B cell (primary cell): ENCODE measurements around the gene TWIST2. TPM values are rescaled to one million over a fixed set of nuclear protein-coding genes. Genes with fewer than 3 reads are reported as not detected.

Experiments used
- ATAC-seq: fragments of 200-7000 bp; cut with Tn5 transposase; one replicate; pipeline ENCODE4 v1.10.0; 2021; ENCODE audit warnings: low read depth, mild to moderate bottlenecking, moderate number of reproducible peaks, moderate library complexity
- CTCF ChIA-PET: fragments of 350-600 bp; sonication (Branson Sonifier 250); formaldehyde crosslinking; loops from one replicate; lab custom pipeline; 2021; ENCODE audit warnings: antibody characterized with exemption, inconsistent platforms; lab: Charles Lee
- POLR2A ChIA-PET: fragments of 350-600 bp; sonication (Branson Sonifier 250); formaldehyde crosslinking; loops from one replicate; lab custom pipeline; 2021; ENCODE audit warnings: antibody characterized with exemption; lab: Charles Lee
- DNase-seq: peaks from one replicate; pipeline ENCODE4 v3.0.0; 2013
- H2AFZ ChIP-seq: 2 replicates; pipeline ENCODE4 v1.6.1; 2012; ENCODE audit warnings: mild to moderate bottlenecking, low read depth, low read length; ENCODE audit not compliant: insufficient read depth, poor library complexity, severe bottlenecking
- H3K27ac ChIP-seq, 2 donors: 1 replicate in 1 of 2; 2 replicates in 1 of 2; pipeline ENCODE4 v1.5.1; 2012 to 2013; ENCODE audit warnings: low read length in 2 of 2, mild to moderate bottlenecking in 2 of 2, moderate library complexity in 1 of 2
- H3K27me3 ChIP-seq, 4 experiments: fragments of 200-600 bp in 1 of 4; sonication (generic) in 1 of 4; replicated peaks in 1 of 4; 1 replicate in 2 of 4; 2 replicates in 2 of 4; pipeline versions ENCODE4 v1.6.1 to v1.7.0; 2013 to 2016; ENCODE audit warnings: low read length in 3 of 4, mild to moderate bottlenecking in 2 of 4, mixed read lengths in 1 of 4, moderate library complexity in 1 of 4; ENCODE audit not compliant: insufficient read depth in 4 of 4, control insufficient read depth in 3 of 4; ENCODE audit errors: control extremely low read depth in 1 of 4
- H3K36me3 ChIP-seq, 2 experiments: replicated peaks in 1 of 2; 1 replicate in 1 of 2; 2 replicates in 1 of 2; pipeline versions ENCODE4 v1.6.1 to v1.7.1; 2013; ENCODE audit warnings: low read length in 1 of 2; ENCODE audit not compliant: insufficient read depth in 2 of 2, control insufficient read depth in 1 of 2; ENCODE audit errors: control extremely low read depth in 1 of 2, extremely low read depth in 1 of 2
- H3K4me1 ChIP-seq, 2 donors: fragments of 200-600 bp in 1 of 2; sonication (generic) in 1 of 2; 1 replicate in 1 of 2; 2 replicates in 1 of 2; pipeline versions ENCODE4 v1.5.1 to v1.6.1; 2013 to 2017; ENCODE audit warnings: low read length in 2 of 2; ENCODE audit not compliant: control insufficient read depth in 2 of 2, insufficient read depth in 2 of 2
- H3K4me2 ChIP-seq: replicated peaks from 2 replicates; pipeline ENCODE3; 2012; ENCODE audit warnings: mild to moderate bottlenecking, low read depth, low read length; ENCODE audit not compliant: poor library complexity, severe bottlenecking
- H3K4me3 ChIP-seq, 5 experiments: fragments of 200-600 bp in 1 of 5; sonication (generic) in 1 of 5; 1 replicate in 3 of 5; 2 replicates in 2 of 5; pipeline versions ENCODE4 v1.5.1 to v1.7.0; 2011 to 2016; ENCODE audit warnings: low read length in 4 of 5, mild to moderate bottlenecking in 4 of 5, low read depth in 2 of 5, control low read depth in 1 of 5, moderate library complexity in 1 of 5; ENCODE audit not compliant: insufficient read depth in 1 of 5; ENCODE audit errors: control extremely low read depth in 1 of 5, extremely low read depth in 1 of 5
- H3K79me2 ChIP-seq: fragments of 200-600 bp; sonication (generic); one replicate; pipeline ENCODE4 v1.6.0; 2016; ENCODE audit warnings: low read length; ENCODE audit not compliant: control insufficient read depth, insufficient read depth
- H3K9ac ChIP-seq: fragments of 200-600 bp; sonication (generic); 2 replicates; pipeline ENCODE4 v1.6.1; 2017; ENCODE audit warnings: mild to moderate bottlenecking, low read length, moderate library complexity
- H3K9me3 ChIP-seq, 3 donors: one replicate each; pipeline versions ENCODE4 v1.6.1 to v1.7.1; 2013; ENCODE audit warnings: low read length in 2 of 3; ENCODE audit not compliant: control insufficient read depth in 2 of 3, insufficient read depth in 1 of 3; ENCODE audit errors: control extremely low read depth in 1 of 3
- H4K20me1 ChIP-seq: 2 replicates; pipeline ENCODE4 v1.6.0; 2012; ENCODE audit warnings: mild to moderate bottlenecking, low read length; ENCODE audit not compliant: insufficient read depth, control insufficient read depth, poor library complexity, severe bottlenecking
- H3K27ac Mint-ChIP-seq: one replicate; pipeline ENCODE4 v1.8.0; 2021; ENCODE audit warnings: mixed read lengths
- H3K27me3 Mint-ChIP-seq: one replicate; pipeline ENCODE4 v1.8.0; 2021; ENCODE audit warnings: mixed read lengths
- H3K4me1 Mint-ChIP-seq: one replicate; pipeline ENCODE4 v1.8.0; 2021; ENCODE audit warnings: mixed read lengths
- H3K4me3 Mint-ChIP-seq: one replicate; pipeline ENCODE4 v1.8.0; 2021; ENCODE audit warnings: mixed read lengths
- H3K9me3 Mint-ChIP-seq: one replicate; pipeline ENCODE4 v1.8.0; 2022; ENCODE audit warnings: mixed read lengths; ENCODE audit not compliant: insufficient read depth
- EZH2 ChIP-seq: IDR thresholded peaks from 2 replicates; pipeline ENCODE4 v1.6.1; 2012; ENCODE audit warnings: borderline replicate concordance, low read depth, mild to moderate bottlenecking, moderate library complexity, low read length; ENCODE audit not compliant: insufficient read depth, poor library complexity, severe bottlenecking
- WGBS: methylation state at CpG from one replicate; pipeline ENCODE4 v1.1.5; 2013; ENCODE audit warnings: missing lambda C conversion rate; ENCODE audit not compliant: insufficient coverage; 5-methylcytosine and 5-hydroxymethylcytosine counted together
- intact Hi-C: fragments of 100-400 bp; cut with micrococcal nuclease; formaldehyde crosslinking; loops from one replicate; pipeline ENCODE4 v1.10.0; 2022
- polyA plus RNA-seq: library from polyadenylated mRNA; depleted of rRNA; stranded (reverse); fragments of >200 nt; gene quantifications from 2 replicates; pipeline ENCODE4 v1.2.3, GENCODE V29; 2012
- total RNA-seq, 2 donors: library from RNA; stranded (reverse); fragments of 120-200 nt in 1 of 2; gene quantifications; 1 replicate in 1 of 2; 2 replicates in 1 of 2; pipeline versions ENCODE4 v1.2.3 to v1.2.4, GENCODE V29; 2013 to 2022
- TF ChIP-seq, protein P1 (sequence below): fragments of 200-600 bp; IDR thresholded peaks from one replicate; pipeline ENCODE4 v1.8.0; 2022; ENCODE audit warnings: antibody characterized with exemption, mild to moderate bottlenecking

TWIST2 gene
- total and polyA plus RNA-seq, 2 donors (not counting 1 experiment from before 2014, with no cell fraction given): 0.07 TPM; not detected in 1

DNA sequence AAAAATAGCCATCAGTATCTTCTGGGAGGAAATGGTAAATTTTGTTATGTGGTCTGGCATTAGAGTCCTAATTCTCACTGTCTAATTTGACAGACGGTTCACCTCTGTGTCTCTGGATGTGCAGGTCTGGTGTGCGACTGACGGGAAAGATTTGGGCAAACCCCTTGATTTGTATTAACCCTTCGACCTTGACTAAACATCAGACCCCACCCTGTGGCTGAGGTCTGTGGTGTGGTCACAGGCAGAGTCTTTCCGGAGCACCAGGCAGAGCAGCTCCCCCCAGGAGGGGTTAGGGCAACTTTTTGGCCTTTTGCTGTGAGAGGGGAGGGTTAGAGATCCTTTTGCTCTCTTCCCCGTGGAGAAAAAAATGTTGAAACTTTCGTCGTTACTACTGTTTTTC, 6.4 kb downstream of the TWIST2 start:
- no peak overlapping the region for H3K27ac ChIP-seq
- ChIA-PET CTCF (no interaction called here), POLR2A (no interaction called here)
- DNase-seq (no peak), ATAC-seq (no peak)
- Mint-ChIP-seq H3K9me3 (no peaks in the 10 kb centered on the region), H3K27me3 (peaks cover 36% of the 10 kb centered on the region), H3K4me1 (no peaks in the 10 kb centered on the region), H3K27ac (no peak overlapping the region), H3K4me3 (no peak overlapping the region)
- WGBS: 63% methylated on average over 3 of the region's 8 CpGs
- no peak overlapping the region for H3K4me2 ChIP-seq
- no peak for TF ChIP-seq EZH2
- TF ChIP-seq, protein P1, sequence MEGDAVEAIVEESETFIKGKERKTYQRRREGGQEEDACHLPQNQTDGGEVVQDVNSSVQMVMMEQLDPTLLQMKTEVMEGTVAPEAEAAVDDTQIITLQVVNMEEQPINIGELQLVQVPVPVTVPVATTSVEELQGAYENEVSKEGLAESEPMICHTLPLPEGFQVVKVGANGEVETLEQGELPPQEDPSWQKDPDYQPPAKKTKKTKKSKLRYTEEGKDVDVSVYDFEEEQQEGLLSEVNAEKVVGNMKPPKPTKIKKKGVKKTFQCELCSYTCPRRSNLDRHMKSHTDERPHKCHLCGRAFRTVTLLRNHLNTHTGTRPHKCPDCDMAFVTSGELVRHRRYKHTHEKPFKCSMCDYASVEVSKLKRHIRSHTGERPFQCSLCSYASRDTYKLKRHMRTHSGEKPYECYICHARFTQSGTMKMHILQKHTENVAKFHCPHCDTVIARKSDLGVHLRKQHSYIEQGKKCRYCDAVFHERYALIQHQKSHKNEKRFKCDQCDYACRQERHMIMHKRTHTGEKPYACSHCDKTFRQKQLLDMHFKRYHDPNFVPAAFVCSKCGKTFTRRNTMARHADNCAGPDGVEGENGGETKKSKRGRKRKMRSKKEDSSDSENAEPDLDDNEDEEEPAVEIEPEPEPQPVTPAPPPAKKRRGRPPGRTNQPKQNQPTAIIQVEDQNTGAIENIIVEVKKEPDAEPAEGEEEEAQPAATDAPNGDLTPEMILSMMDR: no peak
- H3K27me3 ChIP-seq: peaks cover 0 to 8% (median 2%) of the 10 kb centered on the region in 4 experiments
- H3K36me3 ChIP-seq: no peaks in the 10 kb centered on the region
- no peak overlapping the region for H2AFZ ChIP-seq
- no peak overlapping the region for H3K4me3 ChIP-seq
- no peak overlapping the region for H3K9ac ChIP-seq
- intact Hi-C loops: no loop called here
- H4K20me1 ChIP-seq: no peaks in the 10 kb centered on the region
- no peaks in the 10 kb centered on the region for H3K4me1 ChIP-seq
- H3K79me2 ChIP-seq: no peaks in the 10 kb centered on the region
- peaks cover 0 to 5% (median 0%) of the 10 kb centered on the region in 3 donors for H3K9me3 ChIP-seq

DNA sequence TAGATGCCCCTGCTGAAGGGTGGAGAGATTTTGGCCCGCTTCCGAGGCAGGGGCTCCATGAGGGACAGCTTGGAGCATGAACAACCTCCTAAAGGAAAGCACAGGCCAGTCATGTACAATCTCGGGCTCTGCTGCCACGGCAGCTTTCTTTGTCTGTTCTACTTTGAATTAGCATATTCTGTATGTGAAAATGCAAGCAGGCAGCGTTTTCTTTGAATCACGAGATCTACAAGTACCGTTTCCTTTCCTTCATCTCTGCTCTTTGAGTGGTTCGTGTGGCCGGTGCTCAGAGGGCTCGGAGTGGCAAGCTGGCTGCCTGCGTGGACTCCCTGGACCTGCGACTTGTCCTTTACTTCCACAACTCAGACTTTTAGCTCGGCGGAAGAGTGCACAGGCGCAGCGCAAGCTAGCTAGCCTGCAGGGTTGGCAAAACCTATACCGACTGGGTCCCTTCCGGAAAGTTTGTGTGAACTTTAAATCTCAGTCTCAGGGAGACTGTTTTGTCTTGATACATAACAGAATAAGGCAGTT, 6.9 kb downstream of the TWIST2 start:
- peaks cover 0 to 4% (median 1%) of the 10 kb centered on the region in 4 experiments for H3K27me3 ChIP-seq
- ChIA-PET CTCF (no interaction called here), POLR2A (no interaction called here)
- H3K4me3 ChIP-seq: no peak overlapping the region
- H3K27ac Mint-ChIP-seq: no peak overlapping the region
- no peaks in the 10 kb centered on the region for H3K4me1 Mint-ChIP-seq
- peaks cover 0 to 5% (median 0%) of the 10 kb centered on the region in 3 donors for H3K9me3 ChIP-seq
- peaks cover 34% of the 10 kb centered on the region for H3K27me3 Mint-ChIP-seq
- 84% methylated on average over 13 of the region's 18 CpGs for WGBS
- TF ChIP-seq, protein P1: no peak
- no peak overlapping the region for H3K9ac ChIP-seq
- no peak for ATAC-seq
- no peaks in the 10 kb centered on the region for H3K36me3 ChIP-seq
- no peaks in the 10 kb centered on the region for H3K9me3 Mint-ChIP-seq
- H3K4me2 ChIP-seq: no peak overlapping the region
- no peak for DNase-seq
- no peaks in the 10 kb centered on the region for H4K20me1 ChIP-seq
- intact Hi-C loops: no loop called here
- no peak overlapping the region for H3K4me3 Mint-ChIP-seq
- H3K79me2 ChIP-seq: no peaks in the 10 kb centered on the region
- H3K27ac ChIP-seq: no peak overlapping the region
- H3K4me1 ChIP-seq: no peaks in the 10 kb centered on the region
- no peak overlapping the region for H2AFZ ChIP-seq
